ENCODE measurements around the gene ZNF366.

ZNF366 gene

GRCh38 chr5:72463449-72464052, 43.7 kb downstream of the ZNF366 start:
- DNase-seq = no peak

DNA sequence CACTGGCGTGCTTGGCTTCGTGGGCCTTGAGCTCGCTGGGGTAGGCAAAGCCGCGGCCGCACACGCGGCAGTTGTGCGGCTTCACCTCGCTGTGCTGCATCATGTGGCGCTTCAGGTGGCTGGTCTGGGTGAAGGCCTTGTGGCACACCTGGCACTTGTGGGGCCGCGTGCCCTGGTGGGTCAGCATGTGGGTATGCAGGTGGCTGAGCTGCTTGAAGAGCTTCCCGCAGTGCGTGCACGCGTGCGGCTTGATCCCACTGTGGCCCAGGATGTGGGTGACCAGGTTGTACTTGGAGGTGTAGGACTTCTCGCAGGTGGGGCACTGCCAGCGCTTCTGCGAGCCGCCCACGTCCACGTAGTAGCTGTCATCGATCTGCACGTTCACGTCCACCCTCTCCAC, 46.8 kb downstream of the ZNF366 start:
- DNase-seq = no peak

DNA sequence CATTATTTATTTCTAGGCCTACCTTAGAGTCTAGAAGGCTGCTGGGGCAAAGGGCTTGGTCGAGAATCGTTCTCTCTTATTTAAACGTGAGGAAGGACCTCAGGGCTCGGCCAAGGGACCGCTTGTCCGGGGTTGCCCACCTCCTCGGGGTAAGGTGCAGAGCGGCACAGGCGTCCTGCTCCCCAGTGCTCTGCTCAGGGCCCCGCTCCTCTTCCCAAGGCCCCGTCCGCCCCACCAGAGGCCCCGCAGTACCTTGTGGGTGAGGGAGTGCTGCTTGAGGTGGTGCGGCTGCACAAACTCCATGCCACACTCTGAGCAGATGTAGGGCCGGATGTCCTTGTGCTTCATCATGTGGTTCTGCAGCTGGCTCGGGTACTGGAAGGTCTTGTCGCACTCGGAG, 47.3 kb downstream of the ZNF366 start:
- no peak for DNase-seq

- no peak for DNase-seq
Measured at GRCh38 chr5:72459089-72459661, 48.0 kb downstream of the ZNF366 start.

DNA sequence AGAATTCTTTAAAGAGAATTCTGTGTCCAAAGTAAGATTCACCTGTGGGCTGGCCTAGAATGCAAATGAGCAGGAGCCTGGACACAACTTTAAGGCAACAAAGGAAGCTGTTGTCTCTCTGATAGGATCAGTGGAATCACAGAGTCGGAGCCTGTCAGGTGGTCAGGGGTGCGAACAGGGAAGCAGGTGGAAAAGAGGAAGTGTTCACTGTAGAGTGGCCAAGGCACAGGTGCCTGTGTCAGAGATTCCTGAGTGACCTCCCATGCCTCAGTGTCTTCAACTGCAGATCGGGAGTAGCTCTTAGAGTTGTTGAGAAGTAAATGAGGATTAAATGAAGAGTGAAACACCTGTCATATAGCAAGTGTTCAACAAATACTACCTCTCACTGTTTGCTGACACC, 48.8 kb downstream of the ZNF366 start:
- no peak for DNase-seq

DNA sequence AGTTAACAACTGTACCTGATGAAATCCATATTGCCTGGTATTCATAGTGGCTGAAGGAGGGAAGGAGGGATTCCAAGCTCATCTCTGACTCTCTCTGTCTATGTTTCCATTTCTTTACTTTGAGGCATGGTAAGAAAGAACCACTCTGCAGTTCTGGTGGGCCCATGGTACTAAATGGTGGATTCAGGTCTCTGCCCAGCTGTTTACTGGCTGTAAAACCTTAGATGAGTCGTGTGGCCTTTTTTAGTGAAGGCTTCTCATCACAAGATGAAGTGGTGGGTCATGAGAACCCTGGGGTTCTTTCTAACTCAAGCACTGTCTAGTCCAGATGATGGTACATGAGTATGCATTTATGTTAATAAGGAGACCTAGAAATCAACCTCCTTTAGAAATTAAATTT, 49.7 kb downstream of the ZNF366 start:
- no peak for DNase-seq

GRCh38 chr5:72456391-72457074, 50.7 kb downstream of the ZNF366 start:
- DNase-seq = no peak

DNA sequence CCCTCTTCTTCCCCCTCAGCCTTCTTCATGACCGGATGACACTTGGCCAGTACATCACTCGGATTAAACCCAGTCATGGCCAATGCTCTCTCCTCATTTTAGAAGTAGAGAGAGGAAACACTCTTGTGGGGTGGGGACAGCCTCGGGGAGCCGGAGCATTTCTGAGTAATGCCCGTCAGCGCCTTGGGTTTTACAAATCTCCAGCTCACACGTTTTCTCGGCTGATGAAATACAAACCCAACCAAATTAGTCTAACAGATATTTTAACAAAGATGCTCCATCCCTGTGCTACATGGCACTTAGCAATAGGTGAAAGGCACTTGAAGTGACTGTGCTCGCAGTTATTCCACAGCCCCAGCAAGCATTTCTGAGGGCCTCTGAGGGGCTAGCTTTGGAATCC, 51.7 kb downstream of the ZNF366 start:
- no peak for DNase-seq

DNA sequence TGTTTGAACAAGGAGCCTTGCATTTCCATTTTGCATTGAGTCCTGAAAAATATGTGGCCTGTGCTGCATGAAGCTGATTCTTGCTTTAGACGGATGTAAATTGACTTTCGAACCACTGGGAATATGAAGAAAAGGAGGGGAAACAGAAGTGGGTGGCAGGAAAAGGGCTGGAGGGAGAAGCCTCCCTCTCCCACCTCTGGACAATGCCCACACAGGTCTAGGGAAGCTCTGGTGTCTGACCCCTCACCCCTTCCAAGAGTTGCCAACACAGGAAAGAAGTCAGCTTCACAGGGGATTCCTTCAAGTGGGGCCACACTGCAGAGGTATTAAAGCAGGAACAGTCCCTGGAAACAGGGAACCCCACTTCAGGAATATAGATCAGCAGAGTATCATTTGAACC, 52.2 kb downstream of the ZNF366 start:
- DNase-seq = no peak

DNA sequence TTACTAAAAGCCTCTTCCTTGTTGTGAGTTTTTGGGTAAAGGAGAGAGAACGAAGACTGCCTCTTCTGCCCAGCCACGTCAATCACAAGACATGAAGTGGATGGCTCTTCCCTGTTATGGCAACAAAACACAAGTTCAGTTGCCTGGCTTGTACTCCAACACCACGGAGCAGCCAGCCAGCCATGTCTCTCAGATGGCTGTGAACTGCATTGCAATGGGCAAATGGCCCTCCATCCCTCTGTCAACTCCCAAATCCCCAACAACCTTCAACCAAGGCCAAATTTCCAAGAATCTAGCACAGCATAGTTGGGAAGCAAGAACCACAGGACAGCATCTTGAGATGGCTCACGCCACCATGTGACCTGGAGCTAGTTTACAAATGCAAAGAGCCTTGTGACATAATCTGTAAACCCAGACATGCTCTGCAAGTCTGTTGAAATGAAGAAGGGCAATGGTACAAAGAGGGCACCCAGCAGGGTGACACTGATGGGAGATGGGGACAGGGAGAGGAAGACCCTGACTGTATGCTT, 53.9 kb downstream of the ZNF366 start:
- no peak for DNase-seq

DNA sequence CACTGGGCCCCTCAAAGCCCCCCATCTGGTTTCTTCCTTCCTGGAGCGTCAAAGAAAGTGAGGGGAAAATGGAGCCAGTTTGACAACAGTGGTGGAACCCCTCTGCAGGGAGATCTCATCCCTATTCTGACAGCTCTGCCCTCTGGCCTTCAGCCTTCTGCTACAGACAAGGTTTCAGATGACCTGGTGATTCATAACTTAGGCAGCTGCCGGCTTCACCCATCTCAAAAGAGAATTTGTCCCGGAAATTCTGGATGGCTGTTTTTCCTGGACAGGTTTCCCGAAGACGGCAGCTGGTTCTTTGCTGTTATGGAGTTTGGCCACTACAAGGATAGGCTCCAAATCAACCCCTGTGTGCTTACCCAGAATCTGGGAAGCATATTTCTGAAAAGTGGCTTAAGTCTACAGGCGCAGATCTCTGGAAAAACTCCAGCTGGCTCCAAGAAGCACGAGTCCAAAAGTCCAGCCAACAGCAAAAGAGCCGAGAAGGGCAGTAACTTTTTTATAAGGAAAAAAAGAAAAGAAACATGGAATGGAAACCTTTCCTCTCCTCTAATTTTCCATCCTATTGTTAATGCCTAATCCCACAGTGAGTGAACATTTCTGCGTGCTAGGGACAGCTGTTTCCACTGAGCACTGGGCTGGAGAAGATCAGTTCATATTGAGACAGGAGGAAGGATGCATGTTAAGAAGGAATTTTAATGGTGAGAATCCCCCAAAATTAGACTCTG, 54.5 kb downstream of the ZNF366 start:
- no peak for DNase-seq

DNA sequence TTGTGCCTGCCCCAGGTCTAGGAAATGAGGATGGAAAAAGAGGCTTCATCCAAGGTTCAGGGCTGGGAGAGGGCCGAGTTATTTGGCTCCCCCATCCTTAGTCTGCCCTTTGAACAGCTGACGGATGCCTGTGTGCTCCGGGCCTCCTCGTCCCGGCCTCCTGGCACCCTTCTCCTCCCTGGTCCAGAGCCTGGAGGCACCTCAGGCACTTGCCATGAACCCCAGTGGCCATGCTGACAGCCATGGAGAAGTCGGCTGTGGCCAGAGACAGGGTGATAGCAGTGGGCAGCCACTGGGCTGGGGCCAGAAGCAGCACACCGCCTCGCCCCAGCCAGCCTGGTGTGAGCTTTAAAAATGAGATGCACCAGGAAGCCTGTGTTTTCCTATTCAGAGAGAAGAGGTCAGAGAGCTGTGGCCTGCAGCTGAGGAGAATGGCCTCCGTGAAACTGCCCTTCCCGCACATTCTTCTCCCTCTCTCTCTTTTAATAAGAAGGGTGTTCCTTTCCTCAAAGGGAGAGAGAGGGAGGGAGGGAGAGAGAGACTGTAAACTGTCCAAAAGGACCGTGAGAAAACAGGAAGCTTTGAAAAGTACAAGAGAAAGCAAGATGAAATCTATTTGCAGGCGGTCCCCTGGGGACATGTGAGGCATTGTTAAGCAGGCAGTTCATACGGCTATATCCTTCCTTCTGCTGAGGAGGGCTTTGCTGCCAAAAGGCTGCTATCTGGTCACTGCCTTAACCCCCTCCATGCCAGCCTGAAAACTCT, 55.3 kb downstream of the ZNF366 start:
- no peak for DNase-seq

GRCh38 chr5:72448368-72448767, 58.8 kb downstream of the ZNF366 start:
- no peak for DNase-seq

DNA sequence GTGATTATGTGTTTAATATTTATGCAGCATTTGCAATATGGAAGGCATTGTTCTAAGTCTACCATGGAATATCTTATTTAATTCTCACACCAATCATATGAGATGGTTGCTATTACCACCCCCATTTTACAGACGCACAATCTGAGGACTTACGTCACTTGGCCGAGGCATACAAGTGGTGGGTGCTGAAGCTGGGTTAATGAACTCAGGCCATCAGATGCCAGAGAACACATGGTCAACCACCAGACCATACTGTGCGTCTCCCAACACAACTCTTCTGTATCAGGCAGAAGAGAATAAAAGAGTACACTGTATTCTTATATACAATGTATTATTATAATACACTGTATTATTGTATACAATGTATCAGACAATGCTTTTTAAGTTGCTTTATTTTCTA, 59.5 kb downstream of the ZNF366 start:
- DNase-seq = no peak

DNA sequence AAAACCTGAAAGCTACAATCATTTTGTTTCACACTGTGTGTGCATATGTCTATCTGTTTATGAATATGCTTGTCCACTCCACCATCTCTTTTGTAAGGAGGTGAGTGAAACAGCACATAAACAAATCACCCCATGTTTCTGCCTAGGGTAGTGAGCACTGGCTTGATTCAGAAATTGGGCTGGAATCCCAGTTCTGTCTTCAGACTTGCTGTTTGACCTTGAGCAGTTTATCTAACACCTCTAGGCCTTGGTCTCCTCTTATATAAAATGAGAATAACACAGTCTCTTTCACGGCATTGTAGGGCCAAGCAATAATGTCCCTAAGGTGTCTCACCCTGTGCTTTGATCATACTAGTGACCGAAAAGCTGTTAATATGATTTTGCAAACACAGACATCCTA, 61.2 kb downstream of the ZNF366 start:
- no peak for DNase-seq

DNA sequence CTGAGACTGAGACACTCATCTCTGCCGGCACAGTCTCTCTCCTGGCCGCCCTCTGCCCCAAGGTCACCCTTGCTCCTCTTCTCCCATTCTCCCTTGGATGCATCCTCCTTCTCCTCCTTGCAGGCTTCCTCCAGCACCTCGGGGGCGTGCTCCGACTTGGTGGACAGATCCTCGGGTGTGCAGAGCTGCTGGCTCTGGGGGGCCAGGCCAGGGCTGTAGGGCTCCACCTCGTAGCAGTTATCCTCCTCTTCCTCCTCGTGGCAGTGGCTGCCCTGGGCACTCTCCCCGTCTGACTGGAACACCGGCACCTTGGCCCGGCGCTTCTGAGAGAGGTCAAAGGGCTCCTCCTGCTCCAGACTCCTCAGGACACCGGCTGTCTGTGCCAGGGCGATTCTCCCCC, 63.3 kb downstream of the ZNF366 start:
- no peak for DNase-seq

DNA sequence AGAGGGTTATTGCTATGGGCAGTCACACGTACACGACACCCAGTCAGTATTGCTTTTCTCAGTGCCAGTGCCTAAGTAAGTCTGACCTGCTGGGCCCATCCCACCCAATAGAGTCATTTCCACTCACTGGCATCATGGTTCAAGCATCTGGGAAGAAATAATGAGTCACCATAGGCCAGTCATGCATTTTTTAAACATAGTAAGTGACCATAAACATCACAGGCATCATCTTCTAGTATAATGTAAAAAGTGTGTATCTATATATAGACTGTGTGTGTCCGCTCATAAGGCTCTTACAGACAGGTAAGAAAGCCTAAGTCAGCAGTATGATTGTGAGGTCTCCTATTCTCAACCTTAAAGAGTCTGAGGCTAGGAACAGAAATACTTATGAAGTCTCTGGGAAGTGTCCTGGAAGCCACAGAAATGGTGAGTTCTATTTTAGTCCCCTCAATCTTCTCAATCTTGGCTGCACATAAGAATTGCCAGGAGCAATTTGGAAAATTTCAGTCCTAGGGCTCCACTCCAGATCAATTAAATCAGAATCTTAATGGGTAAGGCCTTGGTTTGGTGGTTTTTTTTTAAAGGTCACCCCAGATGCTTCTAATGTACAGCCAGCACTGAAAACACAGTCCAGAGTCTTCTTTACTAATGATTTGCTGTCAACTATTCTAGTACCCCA, 65.2 kb downstream of the ZNF366 start:
- no peak for DNase-seq

- DNase-seq = no peak
Measured at GRCh38 chr5:72441094-72441723, 66.0 kb downstream of the ZNF366 start.

- DNase-seq = no peak
Measured at GRCh38 chr5:72440207-72440638, 67.0 kb downstream of the ZNF366 start.

GRCh38 chr5:72439192-72439591, 68.0 kb downstream of the ZNF366 start:
- no peak for DNase-seq

- no peak for DNase-seq
Measured at GRCh38 chr5:72438141-72438540, 69.1 kb downstream of the ZNF366 start.

Data from CD4-positive, alpha-beta T cell treated with Interleukin-12 subunit alpha and Interleukin-12 subunit beta, for 1 hour (primary cell).